Measurements from ENCODE around the gene FAM180A.

The FAM180A gene

GRCh38 chr7:135706858-135707569 is 41.6 kb downstream of the FAM180A start:
- TF ChIP-seq POLR2AphosphoS5 (IDR thresholded peaks at IDR 0.05; ENCODE audit: low read depth) (no peak), CTCF (IDR thresholded peaks at IDR 0.05; ENCODE audit: insufficient read depth, low read length) (no peak), SPI1 (IDR thresholded peaks at IDR 0.05; ENCODE audit: borderline replicate concordance, low read depth) (no peak), GABPA (IDR thresholded peaks at IDR 0.05; ENCODE audit: low read depth) (no peak)
- TF ChIP-seq, protein P1, sequence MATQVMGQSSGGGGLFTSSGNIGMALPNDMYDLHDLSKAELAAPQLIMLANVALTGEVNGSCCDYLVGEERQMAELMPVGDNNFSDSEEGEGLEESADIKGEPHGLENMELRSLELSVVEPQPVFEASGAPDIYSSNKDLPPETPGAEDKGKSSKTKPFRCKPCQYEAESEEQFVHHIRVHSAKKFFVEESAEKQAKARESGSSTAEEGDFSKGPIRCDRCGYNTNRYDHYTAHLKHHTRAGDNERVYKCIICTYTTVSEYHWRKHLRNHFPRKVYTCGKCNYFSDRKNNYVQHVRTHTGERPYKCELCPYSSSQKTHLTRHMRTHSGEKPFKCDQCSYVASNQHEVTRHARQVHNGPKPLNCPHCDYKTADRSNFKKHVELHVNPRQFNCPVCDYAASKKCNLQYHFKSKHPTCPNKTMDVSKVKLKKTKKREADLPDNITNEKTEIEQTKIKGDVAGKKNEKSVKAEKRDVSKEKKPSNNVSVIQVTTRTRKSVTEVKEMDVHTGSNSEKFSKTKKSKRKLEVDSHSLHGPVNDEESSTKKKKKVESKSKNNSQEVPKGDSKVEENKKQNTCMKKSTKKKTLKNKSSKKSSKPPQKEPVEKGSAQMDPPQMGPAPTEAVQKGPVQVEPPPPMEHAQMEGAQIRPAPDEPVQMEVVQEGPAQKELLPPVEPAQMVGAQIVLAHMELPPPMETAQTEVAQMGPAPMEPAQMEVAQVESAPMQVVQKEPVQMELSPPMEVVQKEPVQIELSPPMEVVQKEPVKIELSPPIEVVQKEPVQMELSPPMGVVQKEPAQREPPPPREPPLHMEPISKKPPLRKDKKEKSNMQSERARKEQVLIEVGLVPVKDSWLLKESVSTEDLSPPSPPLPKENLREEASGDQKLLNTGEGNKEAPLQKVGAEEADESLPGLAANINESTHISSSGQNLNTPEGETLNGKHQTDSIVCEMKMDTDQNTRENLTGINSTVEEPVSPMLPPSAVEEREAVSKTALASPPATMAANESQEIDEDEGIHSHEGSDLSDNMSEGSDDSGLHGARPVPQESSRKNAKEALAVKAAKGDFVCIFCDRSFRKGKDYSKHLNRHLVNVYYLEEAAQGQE (IDR thresholded peaks at IDR 0.05; ENCODE audit: insufficient replicate concordance, low read depth) = no peak
- no peak for DNase-seq (ENCODE audit: low read depth in 1 of 2, low spot score in 1 of 2)
- Histone ChIP-seq H3K27me3 (ENCODE audit: insufficient read depth, poor library complexity, severe bottlenecking) (no peaks in the 10 kb centered on the region), H3K27ac (replicated peaks) (no peak overlapping the region), H3K4me3 (replicated peaks; ENCODE audit: insufficient read depth, low read length) (no peak overlapping the region)

DNA sequence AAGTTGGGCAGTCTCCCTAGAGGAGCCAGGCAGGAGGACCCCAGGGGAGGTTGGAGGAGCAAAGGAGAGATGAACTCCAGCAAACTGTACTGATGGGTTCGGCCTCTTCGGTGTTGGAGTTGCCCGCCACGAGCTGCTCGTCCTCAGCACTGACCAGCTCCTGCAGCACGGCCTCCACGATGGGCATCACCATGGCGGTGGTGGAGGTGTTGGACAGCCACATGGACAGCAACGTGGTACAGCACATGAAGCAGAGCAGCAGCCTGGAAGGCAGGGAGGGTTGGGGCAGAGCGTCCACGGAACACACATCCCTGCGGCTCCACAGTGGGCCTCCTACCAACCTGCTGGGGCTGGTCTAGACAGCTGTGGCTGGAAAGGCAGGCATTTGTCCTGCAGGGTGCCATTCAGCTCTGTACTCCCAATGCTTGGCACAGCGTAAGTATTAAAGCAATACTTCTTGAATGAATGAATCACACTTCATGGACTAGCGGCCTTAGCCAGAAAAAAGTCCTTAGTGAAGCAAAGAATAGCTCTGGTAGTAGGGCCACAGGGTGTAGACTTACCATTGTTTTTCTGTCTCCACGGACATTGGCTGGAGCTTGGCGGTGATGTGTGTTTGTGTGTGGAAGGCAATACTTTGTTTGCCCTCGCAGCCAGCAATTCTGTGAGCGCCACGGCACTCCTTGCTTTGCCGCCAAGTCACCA is 42.4 kb downstream of the FAM180A start:
- no peak for DNase-seq (ENCODE audit: low read depth in 1 of 2, low spot score in 1 of 2)
- H3K27ac ChIP-seq (replicated peaks) = no peak overlapping the region
- H3K27me3 ChIP-seq (ENCODE audit: insufficient read depth, poor library complexity, severe bottlenecking) = no peaks in the 10 kb centered on the region
- no peak for TF ChIP-seq CTCF (IDR thresholded peaks at IDR 0.05; ENCODE audit: insufficient read depth, low read length)
- TF ChIP-seq, protein P1 (IDR thresholded peaks at IDR 0.05; ENCODE audit: insufficient replicate concordance, low read depth) = no peak
- TF ChIP-seq POLR2AphosphoS5 (IDR thresholded peaks at IDR 0.05; ENCODE audit: low read depth) = no peak
- TF ChIP-seq SPI1 (IDR thresholded peaks at IDR 0.05; ENCODE audit: borderline replicate concordance, low read depth) = no peak
- no peak for TF ChIP-seq GABPA (IDR thresholded peaks at IDR 0.05; ENCODE audit: low read depth)
- no peak overlapping the region for H3K4me3 ChIP-seq (replicated peaks; ENCODE audit: insufficient read depth, low read length)

DNA sequence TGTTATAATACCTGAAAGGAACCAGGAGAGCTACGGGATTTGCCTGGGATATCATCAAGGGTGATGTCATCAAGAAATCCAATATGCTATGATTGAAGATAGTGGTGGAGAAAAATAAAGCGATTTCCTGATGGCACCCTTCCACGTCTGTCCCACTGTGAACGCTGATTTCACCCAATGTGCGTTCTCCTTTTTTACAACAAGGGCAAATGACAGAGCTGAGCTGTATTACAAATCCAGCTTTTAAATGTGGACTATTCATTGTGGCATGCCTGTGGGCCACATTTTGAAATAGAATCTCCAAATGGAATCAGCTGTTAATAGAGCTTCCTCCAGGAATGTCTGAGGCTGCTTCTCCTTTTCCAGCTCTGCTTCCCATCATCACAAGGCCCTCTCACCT is 43.9 kb downstream of the FAM180A start:
- Histone ChIP-seq H3K27me3 (ENCODE audit: insufficient read depth, poor library complexity, severe bottlenecking) (no peaks in the 10 kb centered on the region), H3K4me3 (replicated peaks; ENCODE audit: insufficient read depth, low read length) (no peak overlapping the region), H3K27ac (replicated peaks) (no peak overlapping the region)
- no peak for DNase-seq (ENCODE audit: low read depth in 1 of 2, low spot score in 1 of 2)
- TF ChIP-seq, protein P1 (IDR thresholded peaks at IDR 0.05; ENCODE audit: insufficient replicate concordance, low read depth) = no peak
- TF ChIP-seq GABPA (IDR thresholded peaks at IDR 0.05; ENCODE audit: low read depth) = no peak
- TF ChIP-seq SPI1 (IDR thresholded peaks at IDR 0.05; ENCODE audit: borderline replicate concordance, low read depth) = no peak
- no peak for TF ChIP-seq POLR2AphosphoS5 (IDR thresholded peaks at IDR 0.05; ENCODE audit: low read depth)
- no peak for TF ChIP-seq CTCF (IDR thresholded peaks at IDR 0.05; ENCODE audit: insufficient read depth, low read length)

Data from HL-60 (cell line).